NCI-H1694 (cell line): ENCODE data around the gene COPG2.

Source experiments
- DNase-seq: peaks from one replicate; lab custom pipeline; 2025; lab: John Stamatoyannopoulos, UW

The COPG2 gene

GRCh38 chr7:130471974-130472373 lies 196.6 kb downstream of the COPG2 start:
- no peak for DNase-seq

- no peak for DNase-seq
Observed at GRCh38 chr7:130468612-130469011, 199.9 kb downstream of the COPG2 start.

GRCh38 chr7:130463553-130464434 lies 204.8 kb downstream of the COPG2 start:
- DNase-seq, result no peak

GRCh38 chr7:130461272-130461671 lies 207.3 kb downstream of the COPG2 start:
- no peak for DNase-seq

GRCh38 chr7:130458257-130458656 lies 210.3 kb downstream of the COPG2 start:
- no peak for DNase-seq
